HepG2 (cell line): ENCODE results near the gene TFDP1. TPM values are rescaled to one million over a fixed set of nuclear protein-coding genes. Genes with fewer than 3 reads are reported as not detected.

Experiments used
- CAMTA2 ChIP-seq: sonication (generic); formaldehyde crosslinking; IDR thresholded peaks from 2 replicates; pipeline ENCODE4 v1.4.0; 2020; ENCODE audit warnings: mild to moderate bottlenecking, missing genetic modification reagents, borderline replicate concordance
- CBX5 ChIP-seq: sonication (generic); formaldehyde crosslinking; IDR thresholded peaks from 2 replicates; pipeline ENCODE4 v1.4.0; 2020; ENCODE audit warnings: missing genetic modification reagents, borderline replicate concordance
- CENPT ChIP-seq: sonication (generic); formaldehyde crosslinking; IDR thresholded peaks from 2 replicates; pipeline ENCODE4 v1.8.0; 2022; ENCODE audit warnings: low read depth, mild to moderate bottlenecking, moderate library complexity, missing genetic modification reagents
- CREM ChIP-seq, 2 experiments: sonication (generic) in 1 of 2; formaldehyde crosslinking in 1 of 2; IDR thresholded peaks; 2 replicates each; pipeline versions ENCODE4 v1.4.0 to v1.6.1; 2016 to 2020; ENCODE audit warnings: antibody characterized with exemption in 1 of 2, mild to moderate bottlenecking in 1 of 2, missing genetic modification reagents in 1 of 2
- DDIT3 ChIP-seq: sonication (generic); formaldehyde crosslinking; IDR thresholded peaks from 2 replicates; pipeline ENCODE4 v1.4.0; 2020; ENCODE audit warnings: mild to moderate bottlenecking, missing genetic modification reagents
- DNMT3B ChIP-seq: conservative IDR thresholded peaks from 2 replicates; pipeline ENCODE4 v1.6.1; 2016; ENCODE audit warnings: missing biosample characterization, control low read depth
- HINFP ChIP-seq: sonication (generic); formaldehyde crosslinking; IDR thresholded peaks from 2 replicates; pipeline ENCODE4 v1.4.0; 2020; ENCODE audit warnings: low read depth, mild to moderate bottlenecking, missing genetic modification reagents
- HOXA3 ChIP-seq: sonication (generic); formaldehyde crosslinking; IDR thresholded peaks from 2 replicates; pipeline ENCODE4 v1.5.0; 2020; ENCODE audit warnings: missing genetic modification reagents
- KMT2B ChIP-seq: IDR thresholded peaks from 2 replicates; pipeline ENCODE4 v1.6.1; 2016; ENCODE audit warnings: missing genetic modification reagents, missing compliant biosample characterization
- MEIS2 ChIP-seq: sonication (generic); formaldehyde crosslinking; IDR thresholded peaks from 2 replicates; pipeline ENCODE4 v1.9.0; 2021; ENCODE audit warnings: mild to moderate bottlenecking, missing genetic modification reagents
- MIER3 ChIP-seq: IDR thresholded peaks from 2 replicates; pipeline ENCODE4 v1.6.1; 2016; ENCODE audit warnings: missing compliant biosample characterization, borderline replicate concordance
- NFKB2 ChIP-seq: sonication (generic); formaldehyde crosslinking; IDR thresholded peaks from 2 replicates; pipeline ENCODE4 v1.4.0; 2020; ENCODE audit warnings: missing genetic modification reagents, borderline replicate concordance
- PAX8 ChIP-seq: sonication (generic); formaldehyde crosslinking; IDR thresholded peaks from 2 replicates; pipeline ENCODE4 v1.8.0; 2022; ENCODE audit warnings: mild to moderate bottlenecking, missing genetic modification reagents, borderline replicate concordance
- PTBP1 ChIP-seq: fragments of 200-400 bp; formaldehyde crosslinking; IDR thresholded peaks from 2 replicates; pipeline ENCODE4 v1.6.1; 2018; ENCODE audit warnings: low read length, low read depth; ENCODE audit not compliant: poor library complexity, severe bottlenecking
- RCOR2 ChIP-seq: IDR thresholded peaks from 2 replicates; pipeline ENCODE4 v1.6.1; 2016; ENCODE audit warnings: missing biosample characterization, missing genetic modification reagents
- SMARCE1 ChIP-seq: fragments of 450-650 bp; IDR thresholded peaks from 2 replicates; pipeline ENCODE4 v1.6.1; 2017; ENCODE audit warnings: borderline replicate concordance
- TFDP1 ChIP-seq: IDR thresholded peaks from 2 replicates; pipeline ENCODE4 v1.6.1; 2016; ENCODE audit warnings: missing compliant biosample characterization, missing genetic modification reagents, borderline replicate concordance
- TIGD3 ChIP-seq: sonication (generic); formaldehyde crosslinking; IDR thresholded peaks from 2 replicates; pipeline ENCODE4 v1.5.1; 2020; ENCODE audit warnings: mild to moderate bottlenecking, missing genetic modification reagents, borderline replicate concordance
- ZFX ChIP-seq: sonication (generic); formaldehyde crosslinking; IDR thresholded peaks from 2 replicates; pipeline ENCODE4 v1.4.0; 2020; ENCODE audit warnings: mild to moderate bottlenecking, low read depth, missing genetic modification reagents, moderate library complexity
- ZMYM4 ChIP-seq: sonication (generic); formaldehyde crosslinking; IDR thresholded peaks from 2 replicates; pipeline ENCODE4 v1.8.1; 2023; ENCODE audit warnings: mild to moderate bottlenecking, missing genetic modification reagents
- ZNF550 ChIP-seq: sonication (generic); formaldehyde crosslinking; IDR thresholded peaks from 2 replicates; pipeline ENCODE4 v1.4.0; 2020; ENCODE audit warnings: mild to moderate bottlenecking, missing genetic modification reagents, borderline replicate concordance
- ZNF747 ChIP-seq: sonication (generic); formaldehyde crosslinking; IDR thresholded peaks from 2 replicates; pipeline ENCODE4 v1.8.1; 2023; ENCODE audit warnings: missing genetic modification reagents, mild to moderate bottlenecking, borderline replicate concordance
- ZNF782 ChIP-seq: sonication (generic); formaldehyde crosslinking; IDR thresholded peaks from 2 replicates; pipeline ENCODE4 v1.4.0; 2020; ENCODE audit warnings: missing genetic modification reagents, mild to moderate bottlenecking, borderline replicate concordance
- ZNF839 ChIP-seq: sonication (generic); formaldehyde crosslinking; IDR thresholded peaks from 2 replicates; pipeline ENCODE4 v1.4.0; 2020; ENCODE audit warnings: missing genetic modification reagents, mild to moderate bottlenecking, borderline replicate concordance
- polyA plus RNA-seq, 8 experiments: library from polyadenylated mRNA; depleted of rRNA in 3 of 8; stranded (reverse) in 7 of 8; unstranded in 1 of 8; fragments of >200 nt; fragmentation: Illumina TruSeq in 4 of 8; extraction: Trizol in 4 of 8; gene quantifications; 2 replicates each; pipeline versions ENCODE4 v1.2.1 to v1.2.3, GENCODE V29; 2011 to 2016; ENCODE audit warnings: low read depth in 4 of 8, missing spikeins in 1 of 8, mixed read lengths in 1 of 8; ENCODE audit not compliant: insufficient read depth in 1 of 8
- total RNA-seq, 5 experiments: library from RNA; depleted of rRNA; stranded (reverse); fragments of >200 nt; fragmentation: Illumina TruSeq; extraction: Trizol; gene quantifications; 2 replicates each; pipeline ENCODE4 v1.2.3, GENCODE V29; 2016; ENCODE audit warnings: low read depth in 1 of 5
- TF ChIP-seq, protein P1 (sequence below): sonication (generic); formaldehyde crosslinking; IDR thresholded peaks from 2 replicates; pipeline ENCODE4 v1.8.1; 2022; ENCODE audit warnings: mild to moderate bottlenecking, missing genetic modification reagents

TFDP1 gene
- total and polyA plus RNA-seq, 2 of the 13 experiments (the other 11 are each of a cell fraction or from before 2014, with no cell fraction given): 38.0 to 84.2 TPM

- TF ChIP-seq CAMTA2 (no peak), MIER3 (CRISPR knock-in tag) (no peak), HOXA3 (peak; percentile 54; the same call in 1 of the 2 replicates), ZNF550 (no peak), PAX8 (CRISPR knock-in tag) (no peak), CREM (IDR thresholded peaks at IDR 0.05) (no peak), CREM (CRISPR knock-in tag; IDR thresholded peaks at IDR 0.05) (no peak), DNMT3B (no peak), RCOR2 (CRISPR knock-in tag) (no peak), CBX5 (no peak), SMARCE1 (no peak), KMT2B (no peak), ZNF782 (CRISPR knock-in tag) (no peak), TIGD3 (CRISPR knock-in tag) (no peak), NFKB2 (CRISPR knock-in tag) (no peak; the same call in 1 of the 2 replicates), HINFP (CRISPR knock-in tag) (no peak), DDIT3 (no peak), ZMYM4 (CRISPR knock-in tag) (no peak), ZNF747 (CRISPR knock-in tag) (0 out of 2 replicates have a peak, but pooled peaks have one; percentile 23), ZNF839 (CRISPR knock-in tag) (no peak), MEIS2 (CRISPR knock-in tag) (no peak), CENPT (CRISPR knock-in tag) (no peak), ZFX (CRISPR knock-in tag) (peak; percentile 85), TFDP1 (0 out of 2 replicates have a peak, but pooled peaks have one; percentile 50), PTBP1 (no peak)
- TF ChIP-seq, protein P1, sequence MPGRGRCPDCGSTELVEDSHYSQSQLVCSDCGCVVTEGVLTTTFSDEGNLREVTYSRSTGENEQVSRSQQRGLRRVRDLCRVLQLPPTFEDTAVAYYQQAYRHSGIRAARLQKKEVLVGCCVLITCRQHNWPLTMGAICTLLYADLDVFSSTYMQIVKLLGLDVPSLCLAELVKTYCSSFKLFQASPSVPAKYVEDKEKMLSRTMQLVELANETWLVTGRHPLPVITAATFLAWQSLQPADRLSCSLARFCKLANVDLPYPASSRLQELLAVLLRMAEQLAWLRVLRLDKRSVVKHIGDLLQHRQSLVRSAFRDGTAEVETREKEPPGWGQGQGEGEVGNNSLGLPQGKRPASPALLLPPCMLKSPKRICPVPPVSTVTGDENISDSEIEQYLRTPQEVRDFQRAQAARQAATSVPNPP (CRISPR knock-in tag): no peak
Observed at GRCh38 chr13:113582841-113583631, 1.5 kb upstream of the TFDP1 start (continued).
